HG02885 (cell line): ENCODE results near the gene PASD1.

Source experiments
- ATAC-seq: cut with Tn5 transposase; IDR thresholded peaks from one replicate; pipeline ENCODE4 v1.9.1; 2021; ENCODE audit warnings: mild to moderate bottlenecking; ENCODE audit not compliant: unreplicated experiment, poor library complexity

The PASD1 gene

GRCh38 chrX:151699746-151700145 is 136.3 kb downstream of the PASD1 start:
- no peak for ATAC-seq

- ATAC-seq = no peak
Observed at GRCh38 chrX:151700581-151700980, 137.1 kb downstream of the PASD1 start.

GRCh38 chrX:151701071-151701470 is 137.6 kb downstream of the PASD1 start:
- ATAC-seq = no peak

- ATAC-seq = no peak
Observed at GRCh38 chrX:151701531-151701930, 138.1 kb downstream of the PASD1 start.

GRCh38 chrX:151702026-151702714 is 138.7 kb downstream of the PASD1 start:
- ATAC-seq = no peak

GRCh38 chrX:151702741-151703340 is 139.4 kb downstream of the PASD1 start:
- no peak for ATAC-seq

GRCh38 chrX:151703487-151703886 is 140.0 kb downstream of the PASD1 start:
- ATAC-seq = no peak

GRCh38 chrX:151704041-151704663 is 140.7 kb downstream of the PASD1 start:
- ATAC-seq = no peak

GRCh38 chrX:151708821-151709220 is 145.3 kb downstream of the PASD1 start:
- no peak for ATAC-seq

- ATAC-seq = no peak
Observed at GRCh38 chrX:151710457-151710856, 147.0 kb downstream of the PASD1 start.

- no peak for ATAC-seq
Observed at GRCh38 chrX:151711154-151711553, 147.7 kb downstream of the PASD1 start.

GRCh38 chrX:151711787-151712186 is 148.3 kb downstream of the PASD1 start:
- ATAC-seq = no peak

GRCh38 chrX:151712253-151712652 is 148.8 kb downstream of the PASD1 start:
- no peak for ATAC-seq

- peak; percentile 61 for ATAC-seq
Observed at GRCh38 chrX:151713849-151714248, 150.4 kb downstream of the PASD1 start.

- ATAC-seq = no peak
Observed at GRCh38 chrX:151714362-151714761, 150.9 kb downstream of the PASD1 start.

GRCh38 chrX:151715752-151716151 is 152.3 kb downstream of the PASD1 start, which contains the start of gene FATE1:
Gene FATE1, plus strand, starts transcription at chrX:151716035. Its CDS starts 85 bp downstream, at chrX:151716120.
- no peak for ATAC-seq

- ATAC-seq = peak; percentile 56
Observed at GRCh38 chrX:151722241-151722846, 158.9 kb downstream of the PASD1 start.

- no peak for ATAC-seq
Observed at GRCh38 chrX:151723156-151723760, 159.8 kb downstream of the PASD1 start.

- no peak for ATAC-seq
Observed at GRCh38 chrX:151724563-151725337, 161.3 kb downstream of the PASD1 start.

GRCh38 chrX:151725338-151725614 is 161.8 kb downstream of the PASD1 start:
- no peak for ATAC-seq
